ENCODE measurements around the gene ABLIM2.

Gene ABLIM2

DNA sequence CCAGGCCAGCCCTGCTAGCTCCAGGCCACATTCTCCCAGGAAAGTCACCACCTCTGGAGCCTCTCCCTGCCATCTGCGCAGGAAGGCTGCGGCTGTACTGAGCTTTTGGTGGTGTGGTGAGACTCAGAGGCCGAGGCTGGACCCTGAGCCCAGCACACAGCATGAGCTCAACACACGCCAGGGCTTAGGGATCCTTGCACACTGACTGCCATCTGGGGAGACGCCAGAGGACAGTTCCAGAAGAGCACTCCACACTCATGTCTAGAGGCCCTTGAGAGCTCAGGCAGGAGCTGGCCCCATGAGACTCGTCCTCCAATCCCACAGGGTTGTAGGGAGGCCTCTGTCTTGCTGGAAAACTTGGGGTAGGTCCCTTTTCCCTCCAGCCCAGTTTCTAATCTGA lies 40.6 kb downstream of the ABLIM2 start:
- DNase-seq (ENCODE audit: low spot score): no peak

DNA sequence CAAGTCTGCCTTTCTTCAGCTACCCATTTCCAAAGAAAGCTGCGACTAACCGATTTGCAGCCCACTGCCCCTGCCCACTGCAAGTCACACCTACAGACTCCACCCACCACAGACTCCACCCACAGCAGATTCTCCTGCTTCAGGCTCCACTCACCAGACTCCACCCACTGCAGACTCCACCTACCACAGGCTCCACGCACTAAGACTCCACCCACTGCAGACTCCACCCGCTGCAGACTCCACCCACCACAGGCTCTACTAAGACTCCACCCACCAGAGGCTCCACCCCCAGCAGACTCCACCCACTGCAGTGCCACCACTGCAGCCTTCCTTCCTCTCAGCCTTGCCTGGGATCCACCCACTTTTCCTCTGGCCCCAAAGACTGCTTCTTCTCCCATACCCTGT lies 41.3 kb downstream of the ABLIM2 start:
- DNase-seq (ENCODE audit: low spot score): peak; percentile 72

DNA sequence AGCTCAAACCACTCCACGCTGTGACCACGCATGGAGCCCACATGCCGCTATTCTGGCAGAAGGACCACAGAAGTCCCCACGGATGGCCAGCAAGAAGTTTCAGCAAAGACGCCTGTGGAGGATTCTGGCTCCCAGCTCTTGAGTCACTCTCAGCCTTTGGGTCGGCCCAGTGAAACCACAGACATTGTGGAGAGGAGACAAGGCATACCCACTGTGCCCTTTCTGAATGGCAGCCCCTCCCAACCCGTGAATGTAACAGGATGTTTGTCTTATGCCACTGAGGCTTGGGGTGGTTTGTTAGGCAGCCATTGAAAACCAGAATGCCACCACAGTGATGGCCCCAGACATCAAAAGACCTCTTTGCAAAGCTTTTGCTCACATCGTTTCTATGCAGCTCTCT lies 42.7 kb downstream of the ABLIM2 start:
- no peak for DNase-seq (ENCODE audit: low spot score)

DNA sequence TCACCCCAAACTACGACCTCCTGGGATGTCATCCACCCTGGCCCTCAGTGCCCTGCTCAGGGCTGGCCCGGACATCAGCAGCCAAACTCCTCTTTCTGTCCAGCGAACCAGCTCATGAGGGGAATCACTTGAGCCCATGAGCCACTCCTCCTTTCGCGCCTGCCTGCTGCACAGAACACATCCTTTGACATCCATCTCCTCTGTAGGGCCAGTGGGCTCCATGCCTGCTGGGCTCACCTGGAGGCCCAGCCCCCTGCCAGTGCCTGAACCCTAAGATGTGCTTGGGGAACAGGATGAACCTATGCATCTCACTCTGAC lies 43.5 kb downstream of the ABLIM2 start:
- no peak for DNase-seq (ENCODE audit: low spot score)

DNA sequence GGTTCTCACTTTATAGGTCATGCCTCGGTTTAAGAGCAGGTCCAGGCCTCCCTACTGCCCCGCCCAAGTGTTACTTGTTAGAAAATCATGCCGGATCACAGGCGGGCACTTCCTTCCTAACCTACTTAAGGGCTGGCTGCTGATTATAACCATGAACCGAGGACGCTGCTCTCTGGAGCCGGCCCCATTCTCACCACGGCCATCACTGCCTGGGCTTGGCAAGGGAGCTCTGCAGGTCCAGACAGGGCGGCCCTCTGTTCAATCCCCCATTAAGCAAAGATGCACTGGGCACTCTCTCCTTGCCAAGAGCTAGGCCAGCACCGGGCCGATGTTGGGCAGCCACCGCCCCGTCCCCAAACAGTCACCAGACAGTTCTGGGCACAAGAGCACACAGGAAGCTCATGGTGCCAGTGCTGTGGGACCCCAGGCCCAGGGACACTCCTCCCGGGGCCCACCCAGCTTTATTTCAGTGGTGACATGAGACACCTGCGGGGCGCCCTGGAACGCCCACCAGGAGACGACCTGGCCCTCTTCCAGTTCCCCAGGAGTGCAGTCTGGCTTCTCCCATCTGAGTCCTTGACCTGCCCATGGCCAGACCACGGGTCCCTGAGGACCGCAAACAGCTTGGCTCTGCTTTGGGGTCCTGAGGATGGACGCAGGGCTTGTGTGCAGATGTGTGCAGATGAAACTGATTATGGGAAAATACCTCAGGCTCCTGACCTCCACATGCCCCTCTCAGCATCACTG lies 44.0 kb downstream of the ABLIM2 start:
- DNase-seq (ENCODE audit: low spot score): no peak

DNA sequence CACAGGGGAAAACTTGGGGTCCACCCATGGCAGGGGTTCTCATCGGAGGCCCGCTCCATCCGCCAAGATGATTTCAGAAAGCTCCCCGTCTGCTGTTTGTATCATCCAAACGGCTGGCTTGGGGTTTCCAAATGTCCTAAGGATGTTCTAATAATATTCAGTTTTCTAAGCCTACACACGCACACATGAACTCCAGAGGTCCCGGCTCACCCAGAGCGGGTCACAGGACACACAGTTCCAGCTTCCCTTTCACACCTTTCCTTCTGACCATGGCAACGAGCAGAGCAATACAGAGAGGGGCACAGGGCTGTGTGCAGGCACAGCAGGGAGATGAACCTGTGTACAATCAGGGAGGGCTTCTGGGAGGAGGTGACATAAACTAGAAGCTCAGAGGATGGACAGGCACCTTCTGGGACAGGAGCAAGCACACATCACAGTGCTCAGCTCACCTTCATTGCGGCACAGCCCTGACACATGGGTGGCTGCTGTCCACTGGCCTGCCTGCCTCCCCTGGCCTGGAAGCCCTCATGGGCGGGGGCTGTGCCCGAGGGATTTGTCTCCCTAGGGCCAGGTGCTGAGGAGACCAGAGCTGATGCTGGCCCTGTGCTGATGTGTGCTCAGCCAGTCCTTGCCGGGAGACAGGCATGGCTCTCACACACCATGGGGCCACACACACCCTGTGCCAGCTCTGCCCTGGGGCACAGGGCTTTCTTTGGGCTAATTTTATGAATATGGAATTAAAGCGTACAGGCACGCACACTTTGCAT lies 44.8 kb downstream of the ABLIM2 start:
- no peak for DNase-seq (ENCODE audit: low spot score)

DNA sequence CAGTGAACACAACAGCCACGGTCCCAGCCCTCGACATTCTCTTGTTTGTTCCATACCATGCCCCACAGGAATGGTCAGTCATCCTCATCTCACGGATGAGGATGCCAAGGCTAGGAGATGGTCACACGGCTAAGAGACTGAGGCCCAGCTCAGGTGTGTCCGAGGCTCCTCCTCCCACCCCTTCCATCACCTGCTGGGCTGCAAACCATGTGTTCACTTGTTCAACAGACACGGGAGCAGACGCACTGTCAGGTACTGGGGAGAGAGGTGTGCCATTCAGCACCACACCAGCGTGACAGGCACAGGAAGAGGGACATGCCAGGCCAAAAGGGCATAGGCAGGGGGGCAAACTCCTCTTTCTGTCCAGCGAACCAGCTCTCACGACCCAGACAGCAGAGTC lies 45.9 kb downstream of the ABLIM2 start:
- DNase-seq (ENCODE audit: low spot score): no peak

DNA sequence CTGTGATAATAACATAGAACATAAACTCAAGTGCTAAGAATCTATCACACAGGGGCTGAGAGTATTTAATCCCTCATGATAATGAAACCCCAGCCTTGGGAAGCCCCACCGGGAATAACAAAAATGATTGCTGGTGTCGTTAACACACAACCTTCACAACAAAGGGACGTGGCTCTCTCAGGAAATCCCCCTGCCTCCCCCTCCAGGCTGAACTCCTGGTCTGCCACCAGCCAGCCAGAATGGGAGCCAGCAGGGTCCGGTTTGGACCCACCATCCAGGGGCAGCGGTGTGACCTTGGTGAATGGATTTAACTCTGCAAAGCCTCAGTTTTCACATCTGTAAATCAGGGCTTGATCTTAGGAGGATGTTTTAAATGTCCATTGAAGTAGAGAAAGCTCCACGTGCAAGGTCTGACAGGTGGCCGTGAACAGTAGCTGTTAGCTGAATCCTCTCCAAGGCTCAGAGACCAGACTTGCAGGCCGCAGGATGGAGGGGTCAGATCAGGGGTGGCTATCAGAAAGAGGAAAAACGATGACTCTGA lies 46.5 kb downstream of the ABLIM2 start:
- DNase-seq (ENCODE audit: low spot score): no peak

DNA sequence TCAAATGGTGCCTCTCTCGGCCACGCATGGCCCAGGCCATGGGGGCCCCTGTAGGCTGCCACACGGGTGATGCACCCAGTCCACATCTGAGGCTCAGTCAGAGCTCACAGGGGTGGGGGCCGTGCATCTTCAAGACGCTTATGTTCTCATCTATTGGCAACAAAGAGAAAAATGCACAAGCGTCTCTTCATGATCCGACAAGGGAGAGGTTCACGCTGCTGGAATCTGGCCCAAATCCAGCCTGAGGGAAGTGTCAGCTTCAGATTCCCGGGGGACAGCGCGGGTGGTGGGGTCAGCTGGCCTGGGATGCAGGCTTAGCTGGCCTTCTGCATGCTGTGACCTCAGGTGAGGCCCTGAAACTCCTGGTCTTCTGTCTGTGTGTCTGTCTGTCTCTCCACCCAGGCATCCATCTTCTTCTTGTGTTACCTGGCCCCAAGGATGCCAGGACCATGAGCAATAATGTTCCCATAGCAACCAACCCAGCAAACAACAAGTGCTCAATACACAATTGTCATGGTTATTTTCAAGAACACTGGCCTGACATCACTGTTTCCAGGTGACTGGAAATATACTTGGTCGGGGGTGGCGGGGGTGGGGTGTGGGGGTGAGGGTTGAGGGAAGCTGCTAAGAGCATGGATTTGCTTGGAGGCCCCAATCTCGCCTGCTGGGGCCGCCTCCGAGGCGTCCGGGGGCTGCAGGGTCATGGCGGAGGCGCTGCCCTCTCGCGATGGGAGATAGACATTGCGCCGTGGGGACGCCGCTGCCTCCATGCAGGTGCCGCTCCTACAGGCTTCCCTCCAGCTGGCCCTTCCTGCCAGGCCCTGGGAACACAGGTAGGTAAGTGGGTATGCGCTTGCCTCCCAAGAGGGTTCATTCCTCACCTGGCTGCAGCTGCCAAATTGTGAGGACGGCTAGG lies 48.3 kb downstream of the ABLIM2 start:
- peak; percentile 78 for DNase-seq (ENCODE audit: low spot score)

DNA sequence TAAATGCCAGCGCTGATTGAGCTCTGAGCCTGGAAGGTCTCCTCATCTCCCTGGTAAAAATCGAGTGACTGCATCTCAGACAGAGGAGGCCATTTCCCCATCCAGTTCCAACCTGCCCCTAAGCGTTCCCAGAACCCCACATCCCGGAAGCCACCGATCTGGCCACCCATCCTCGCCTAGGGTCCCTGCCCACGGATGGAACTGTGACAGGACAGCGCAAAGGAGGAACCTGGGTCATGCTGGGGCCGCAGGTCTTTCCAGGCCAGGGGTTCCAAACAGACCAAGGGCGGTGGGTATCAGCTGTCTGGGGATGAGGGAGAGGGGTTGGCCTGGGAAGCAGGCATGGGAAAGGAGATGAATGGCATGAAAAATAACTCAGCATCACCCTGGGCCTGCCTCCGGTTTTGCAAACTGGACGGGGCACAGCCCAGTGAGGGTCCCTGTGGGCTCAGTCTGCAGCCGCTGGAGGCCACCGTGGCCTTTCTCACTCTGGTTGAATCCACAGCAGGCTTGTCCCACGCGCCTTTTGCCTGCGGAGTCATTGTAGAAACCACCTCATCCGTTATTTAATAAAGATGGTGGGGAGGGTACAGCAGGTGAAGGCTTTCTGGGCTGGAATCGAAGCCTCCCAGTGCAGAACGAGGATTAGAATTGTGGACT lies 49.1 kb downstream of the ABLIM2 start:
- DNase-seq (ENCODE audit: low spot score): no peak

DNA sequence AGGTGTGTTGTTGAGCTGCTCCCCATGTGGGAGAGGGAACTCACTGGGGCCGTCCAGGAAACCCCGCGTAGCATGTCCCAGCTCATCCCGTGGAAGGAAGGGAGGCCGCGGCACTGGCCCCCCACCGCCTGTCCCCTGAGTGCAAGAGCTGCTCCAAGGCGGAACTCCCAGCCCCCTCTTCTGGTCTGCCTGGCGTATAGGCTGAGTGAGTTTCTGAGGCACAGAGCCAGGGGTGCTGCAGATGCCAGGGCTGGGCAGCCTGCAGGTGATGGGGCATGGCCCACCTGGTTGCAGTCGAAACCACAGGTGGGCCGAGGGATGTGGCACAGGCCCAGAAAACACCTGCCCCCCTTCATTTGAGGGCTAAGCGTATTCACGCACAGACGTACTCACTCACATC lies 49.6 kb downstream of the ABLIM2 start:
- no peak for DNase-seq (ENCODE audit: low spot score)

DNA sequence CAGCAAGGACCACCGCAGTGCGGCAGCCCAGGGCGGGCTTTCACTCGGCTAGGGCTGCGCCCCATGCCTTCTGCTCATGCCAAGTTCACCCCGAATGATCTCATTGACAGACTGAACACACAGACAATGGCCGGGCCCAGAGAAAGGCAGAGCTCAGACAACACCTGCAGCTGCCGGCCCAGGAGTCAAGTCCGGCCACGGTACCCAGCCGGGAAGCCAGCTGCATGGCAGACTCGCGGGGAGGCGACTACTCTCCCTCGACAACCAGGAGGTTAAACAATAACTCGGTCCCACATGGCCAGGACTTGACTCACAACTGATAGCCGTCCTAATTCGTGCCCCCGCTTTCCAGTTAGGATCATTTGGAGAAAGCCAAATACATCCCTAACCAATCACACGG lies 50.4 kb downstream of the ABLIM2 start:
- DNase-seq (ENCODE audit: low spot score): no peak

DNA sequence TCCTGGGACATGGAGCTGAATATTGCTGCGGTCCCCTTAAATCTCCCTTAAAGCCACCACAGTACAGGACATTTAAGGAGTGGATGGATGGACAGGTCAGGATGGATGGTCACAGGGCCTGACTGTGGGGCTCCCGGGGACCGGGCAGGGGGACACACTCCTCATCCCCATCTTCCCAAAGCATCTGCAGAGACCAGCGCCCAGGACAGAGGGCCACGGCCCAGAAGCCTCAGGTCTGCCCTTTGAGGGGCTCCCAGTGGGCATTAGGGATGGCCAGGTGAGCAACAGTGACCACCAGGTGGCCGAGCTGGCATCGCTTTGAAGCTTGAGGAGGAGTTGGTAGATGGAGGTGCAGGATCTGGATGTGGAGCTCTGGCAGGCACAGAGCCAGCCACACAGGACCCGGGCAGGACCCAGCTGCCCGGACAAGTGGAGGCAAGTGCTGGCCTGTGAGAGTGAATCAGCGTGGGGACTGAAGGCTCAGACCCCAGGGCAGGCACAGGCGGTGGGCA lies 51.4 kb downstream of the ABLIM2 start:
- DNase-seq (ENCODE audit: low spot score): no peak

DNA sequence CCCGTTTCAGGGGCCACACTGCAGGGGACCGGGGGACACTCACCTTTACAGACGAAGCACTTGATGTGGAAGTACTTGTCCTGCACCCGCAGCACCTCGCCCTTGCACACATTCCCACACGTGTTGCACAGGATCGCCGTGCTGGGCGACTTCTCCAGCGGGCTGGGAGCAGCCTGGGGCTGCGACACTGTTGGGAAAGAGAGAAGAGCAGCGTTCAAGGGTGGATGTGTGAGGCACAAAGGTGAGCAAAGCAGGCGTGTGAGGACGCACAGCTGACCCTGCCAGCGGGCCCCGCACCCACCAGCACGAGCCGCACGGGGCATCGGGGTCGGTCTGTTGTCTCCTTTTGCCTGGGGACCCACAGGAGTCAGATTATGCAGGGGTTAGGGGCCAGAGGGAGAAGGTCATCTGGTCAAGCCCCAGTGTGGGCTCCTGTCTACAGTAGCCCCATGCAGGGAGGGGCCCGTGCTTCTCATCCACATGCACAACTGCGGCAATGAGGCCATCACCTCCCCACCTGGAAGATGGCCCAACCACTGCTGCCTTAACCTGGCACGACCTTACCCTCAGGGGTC lies 52.1 kb downstream of the ABLIM2 start:
- no peak for DNase-seq (ENCODE audit: low spot score)

DNA sequence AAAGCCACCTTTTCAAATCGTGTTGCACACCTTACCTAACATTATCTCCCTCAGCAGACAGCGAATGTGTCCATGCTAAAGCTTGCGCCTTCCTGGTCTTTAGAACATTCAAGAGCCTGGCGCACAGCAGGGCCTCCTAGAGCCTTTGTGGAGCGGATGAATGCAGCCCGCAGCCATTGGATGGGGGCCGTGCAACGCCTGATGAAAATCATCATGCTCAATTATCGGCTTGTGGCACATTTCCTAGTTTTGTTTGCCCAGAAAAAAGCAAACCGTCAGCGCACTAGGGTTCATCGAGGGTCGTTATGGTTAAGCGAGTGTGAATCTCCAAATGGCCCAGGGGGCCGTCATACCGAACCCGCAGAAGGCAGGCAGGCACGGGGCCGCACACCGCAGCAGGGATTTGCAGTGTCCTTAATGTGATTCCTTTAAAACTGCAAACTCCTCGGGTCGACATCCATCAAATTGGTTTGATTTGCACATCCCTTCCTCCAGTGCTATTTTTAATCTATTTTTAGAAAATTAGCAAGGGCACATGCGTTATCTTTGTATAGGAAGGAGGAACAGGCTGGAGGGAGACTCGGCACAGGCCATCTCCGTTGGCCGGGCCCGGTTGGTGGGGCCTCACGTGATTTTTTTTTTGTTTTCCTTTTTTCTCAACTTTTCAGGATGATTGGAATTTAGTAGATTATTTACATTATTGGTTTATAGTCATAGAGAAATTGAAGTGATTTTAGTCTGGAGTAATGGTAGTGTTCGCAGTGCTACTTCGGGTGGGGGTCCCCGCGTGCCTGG lies 53.1 kb downstream of the ABLIM2 start:
- no peak for DNase-seq (ENCODE audit: low spot score)

DNA sequence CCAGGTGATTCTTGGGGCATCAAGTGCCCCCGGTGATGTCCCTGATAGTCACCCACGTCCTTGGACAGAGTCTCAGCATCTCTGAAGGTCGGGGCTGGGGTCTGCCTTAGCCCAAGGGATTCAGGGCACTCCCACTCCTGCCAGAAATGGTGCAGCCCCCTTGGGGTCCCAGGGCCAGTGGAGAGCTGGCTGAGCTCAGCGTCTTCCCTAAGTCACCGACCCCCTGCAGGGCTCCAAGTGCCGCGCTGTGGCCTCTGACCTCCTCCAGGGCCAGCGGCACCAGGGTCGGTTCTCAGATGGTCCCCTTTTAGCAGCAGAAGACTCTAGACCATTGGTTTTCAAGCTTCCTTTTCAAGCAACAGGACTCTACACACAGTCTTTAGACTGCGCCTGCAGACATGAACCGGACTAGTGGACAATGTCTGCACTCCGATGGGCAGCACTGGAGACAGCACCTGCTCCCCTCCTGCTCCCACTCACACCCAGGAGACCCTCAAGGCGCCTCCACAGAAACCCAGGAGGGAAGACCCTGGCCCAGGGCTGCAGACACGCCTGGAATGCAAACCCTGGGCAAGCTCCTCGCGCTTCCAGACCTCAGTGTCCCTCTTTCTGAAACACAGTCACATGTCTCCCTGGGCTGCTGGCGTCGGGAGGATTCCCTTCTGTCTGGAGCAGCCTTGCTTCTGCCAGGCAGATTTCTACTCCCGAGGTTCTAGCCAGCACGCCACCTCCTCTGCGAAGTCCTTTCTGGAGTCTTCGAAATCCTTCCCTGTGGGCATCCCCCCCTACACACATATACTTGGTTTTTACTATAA lies 53.9 kb downstream of the ABLIM2 start:
- DNase-seq (ENCODE audit: low spot score): no peak

DNA sequence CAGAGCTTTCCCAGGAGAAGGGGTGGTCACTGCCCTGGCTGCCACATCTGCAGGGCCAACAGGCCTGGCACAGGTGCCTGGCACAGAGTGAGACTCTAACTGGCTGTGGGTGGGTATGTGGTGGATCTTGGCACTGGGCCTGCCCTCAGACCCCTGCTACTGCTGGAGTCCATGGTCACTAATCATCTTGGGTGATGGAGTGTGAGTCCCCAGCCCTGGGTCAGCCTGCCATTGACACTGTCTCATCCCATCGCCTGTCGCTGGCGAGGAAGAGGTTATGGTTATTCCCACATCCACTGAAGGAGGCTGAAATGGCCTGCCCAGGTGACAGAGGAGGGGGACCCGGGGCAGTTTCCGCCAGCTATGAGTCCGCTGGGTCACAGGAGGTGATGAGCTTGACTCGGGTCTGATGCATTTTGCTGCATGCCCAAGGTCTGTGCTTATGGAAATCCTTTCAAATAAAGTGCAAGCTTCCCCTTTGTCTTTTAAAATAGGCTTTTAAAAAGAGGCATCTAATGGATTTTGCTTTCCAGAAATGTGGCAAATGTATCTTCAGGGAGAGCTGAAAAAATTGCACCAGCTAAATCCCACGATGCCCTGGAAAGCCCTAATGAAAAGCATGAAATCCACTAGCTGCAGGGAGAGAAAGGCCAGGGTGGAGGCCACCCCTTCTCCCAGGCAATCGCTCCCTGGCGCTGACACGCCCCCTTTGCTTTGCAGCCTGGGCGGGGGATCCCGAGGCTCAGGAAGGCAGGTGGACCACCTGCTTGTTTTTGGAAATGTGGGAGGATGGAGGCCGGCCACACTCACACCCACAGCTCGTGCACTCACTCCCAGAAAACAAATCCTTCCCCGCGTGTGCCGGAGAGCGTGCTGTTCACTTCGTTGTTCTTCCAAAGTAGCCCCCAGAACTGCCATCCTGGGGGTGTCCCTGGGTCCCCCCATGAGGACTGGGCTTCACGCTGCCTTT lies 54.9 kb downstream of the ABLIM2 start:
- DNase-seq (ENCODE audit: low spot score): no peak

DNA sequence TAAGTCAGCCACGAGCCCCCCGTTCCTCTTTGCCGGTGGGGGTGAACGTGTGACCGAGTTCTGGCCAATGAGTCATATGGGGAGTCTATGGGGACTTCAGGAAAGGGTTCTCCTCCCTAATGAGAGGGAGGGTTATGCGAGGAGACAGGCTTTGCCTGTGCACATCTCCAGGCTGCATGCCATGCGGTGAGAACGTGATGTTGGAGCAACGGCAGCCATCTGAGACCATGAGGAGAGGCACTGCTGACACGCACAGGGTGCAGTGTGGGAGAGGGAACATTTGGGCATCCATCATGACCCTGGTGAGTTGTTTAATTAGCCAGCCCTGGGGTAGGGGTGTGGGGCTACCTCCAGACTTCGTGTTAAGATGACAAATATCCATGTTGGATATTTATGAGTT lies 55.8 kb downstream of the ABLIM2 start:
- DNase-seq (ENCODE audit: low spot score): no peak

DNA sequence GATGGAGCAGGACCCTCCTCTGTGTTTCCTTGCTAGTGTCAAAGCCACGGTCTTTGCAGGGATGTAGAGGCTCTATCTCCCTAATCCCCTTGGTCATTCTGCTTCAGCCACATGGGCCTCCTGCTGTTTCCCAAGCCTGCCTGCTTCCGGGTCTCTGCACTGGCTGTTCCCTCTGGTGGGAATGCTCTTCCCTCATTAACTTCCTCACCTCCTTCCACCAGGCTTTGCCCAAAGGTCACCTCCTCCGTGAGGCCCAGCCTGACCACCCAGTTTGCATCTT lies 56.6 kb downstream of the ABLIM2 start:
- no peak for DNase-seq (ENCODE audit: low spot score)

Data from ecto neural progenitor cell (in vitro differentiated cells).